HepG2 (cell line): ENCODE data around the gene REEP3. TPM values are rescaled to one million over a fixed set of nuclear protein-coding genes. Genes with fewer than 3 reads are reported as not detected.

Experiments used
- ATAC-seq: fragments of 200-7000 bp; cut with Tn5 transposase; 3 replicates; pipeline ENCODE4 v1.9.1; 2020; ENCODE audit warnings: mild to moderate bottlenecking, moderate library complexity
- BruUV-seq: library from RNA; stranded (reverse); fragments of 400-500 nt; replicated peaks from 2 replicates; lab custom pipeline; 2021; lab: Mats Ljungman, UMichigan
- CTCF ChIA-PET: fragments of 300-600 bp; formaldehyde crosslinking; extraction: SDS; loops from one replicate; lab custom pipeline; 2021; ENCODE audit warnings: low total read pairs, inconsistent platforms, low intra/inter-chr PET ratio; lab: Yijun Ruan, JAX
- POLR2A ChIA-PET: fragments of 350-600 bp; sonication (Branson Sonifier 250); formaldehyde crosslinking; loops from one replicate; lab custom pipeline; 2020; ENCODE audit warnings: antibody characterized with exemption, inconsistent platforms; lab: Yijun Ruan, JAX
- DNase-seq: peaks from one replicate; pipeline ENCODE4 v3.0.0-alpha.2; 2015; ENCODE audit warnings: low spot score
- FAIRE-seq: peaks from 3 replicates; lab custom pipeline; 2011; peaks lifted over from hg19 to GRCh38; lab: Jason Lieb, UNC
- H2AFZ ChIP-seq: one replicate; pipeline ENCODE4 v1.6.1; 2011; ENCODE audit warnings: low read length, inconsistent platforms
- H3K27ac ChIP-seq: fragments of 300-600 bp; 3 replicates; pipeline ENCODE4 v1.8.0; 2011; ENCODE audit warnings: mixed run types, mild to moderate bottlenecking, mixed read lengths, low read length, inconsistent platforms; ENCODE audit not compliant: insufficient read depth; ENCODE audit errors: extremely low read length
- H3K27me3 ChIP-seq, 2 experiments: fragments of 200-600 bp in 1 of 2; 2 replicates in 1 of 2; 3 replicates in 1 of 2; pipeline versions ENCODE4 v1.6.0 to v1.8.0; 2011; ENCODE audit warnings: low read length in 2 of 2, mild to moderate bottlenecking in 2 of 2, moderate library complexity in 2 of 2, inconsistent platforms in 1 of 2; ENCODE audit not compliant: insufficient read depth in 2 of 2, control insufficient read depth in 1 of 2
- H3K36me3 ChIP-seq, 2 experiments: fragments of 200-600 bp in 1 of 2; replicated peaks in 1 of 2; 2 replicates in 1 of 2; 3 replicates in 1 of 2; pipeline versions ENCODE4 v1.5.1 to v1.8.0; 2011; ENCODE audit warnings: low read length in 2 of 2, inconsistent platforms in 1 of 2; ENCODE audit not compliant: insufficient read depth in 2 of 2, control insufficient read depth in 1 of 2
- H3K4me1 ChIP-seq: 2 replicates; pipeline ENCODE4 v1.5.1; 2012; ENCODE audit warnings: low read length, inconsistent platforms; ENCODE audit not compliant: insufficient read depth
- H3K4me2 ChIP-seq: 2 replicates; pipeline ENCODE4 v1.6.0; 2011; ENCODE audit warnings: low read depth, low read length, inconsistent platforms
- H3K4me3 ChIP-seq, 3 experiments: fragments of 200-600 bp in 1 of 3; sonication (generic), shearing (Covaris generic) in 1 of 3; replicated peaks in 1 of 3; 2 replicates each; pipeline ENCODE4 v1.5.1; 2011 to 2016; ENCODE audit warnings: low read length in 3 of 3, inconsistent platforms in 2 of 3, low read depth in 2 of 3, mild to moderate bottlenecking in 2 of 3, control low read depth in 1 of 3, mixed read lengths in 1 of 3; ENCODE audit not compliant: insufficient read depth in 1 of 3
- H3K79me2 ChIP-seq: one replicate; pipeline ENCODE4 v1.6.1; 2011; ENCODE audit warnings: low read length, inconsistent platforms; ENCODE audit not compliant: insufficient read depth
- H3K9ac ChIP-seq: 2 replicates; pipeline ENCODE4 v1.6.0; 2011; ENCODE audit warnings: mild to moderate bottlenecking, low read depth, low read length, inconsistent platforms; ENCODE audit not compliant: insufficient read depth
- H3K9me3 ChIP-seq: 2 replicates; pipeline ENCODE4 v1.5.1; 2012; ENCODE audit warnings: mild to moderate bottlenecking, low read length
- H4K20me1 ChIP-seq: 2 replicates; pipeline ENCODE4 v1.6.0; 2011; ENCODE audit warnings: inconsistent platforms, mild to moderate bottlenecking, low read length, moderate library complexity; ENCODE audit not compliant: insufficient read depth
- BRCA1 ChIP-seq: sonication (generic); formaldehyde crosslinking; IDR thresholded peaks from 2 replicates; pipeline ENCODE4 v1.4.0; 2020; ENCODE audit warnings: missing genetic modification reagents
- CBFB ChIP-seq: sonication (generic); formaldehyde crosslinking; IDR thresholded peaks from 2 replicates; pipeline ENCODE4 v1.4.0; 2020; ENCODE audit warnings: missing genetic modification reagents
- ISL2 ChIP-seq: sonication (generic); formaldehyde crosslinking; IDR thresholded peaks from 2 replicates; pipeline ENCODE4 v1.5.0; 2020; ENCODE audit warnings: missing genetic modification reagents
- JDP2 ChIP-seq: sonication (generic); formaldehyde crosslinking; IDR thresholded peaks from 2 replicates; pipeline ENCODE4 v1.8.1; 2022; ENCODE audit warnings: missing genetic modification reagents, borderline replicate concordance
- KLF13 ChIP-seq: sonication (generic); formaldehyde crosslinking; IDR thresholded peaks from 2 replicates; pipeline ENCODE4 v1.4.0; 2020; ENCODE audit warnings: mild to moderate bottlenecking, missing genetic modification reagents
- ZNF121 ChIP-seq: sonication (generic); formaldehyde crosslinking; IDR thresholded peaks from 2 replicates; pipeline ENCODE4 v1.5.0; 2020; ENCODE audit warnings: mild to moderate bottlenecking, missing genetic modification reagents
- ZNF275 ChIP-seq: sonication (generic); formaldehyde crosslinking; IDR thresholded peaks from 2 replicates; pipeline ENCODE4 v1.8.0; 2022; ENCODE audit warnings: missing genetic modification reagents, mild to moderate bottlenecking, inconsistent platforms, borderline replicate concordance
- ZNF530 ChIP-seq: sonication (generic); formaldehyde crosslinking; IDR thresholded peaks from 2 replicates; pipeline ENCODE4 v1.5.0; 2020; ENCODE audit warnings: low read depth, mild to moderate bottlenecking, missing genetic modification reagents
- WGBS: methylation state at CpG from one replicate; pipeline ENCODE4 v1.1.6; 2017; ENCODE audit warnings: low lambda C conversion rate; 5-methylcytosine and 5-hydroxymethylcytosine counted together
- in situ Hi-C: cut with HindIII; loops from 2 replicates; pipeline ENCODE4 v1.10.0; 2017; ENCODE audit warnings: low pct_unique_long_range_greater_than_20kb; ENCODE audit not compliant: extremely low pct_ligation_motif_present
- intact Hi-C: fragments of 100-400 bp; cut with micrococcal nuclease; formaldehyde crosslinking; loops from one replicate; pipeline ENCODE4 v1.10.0; 2022; ENCODE audit not compliant: unreplicated experiment
- polyA plus RNA-seq, 8 experiments: library from polyadenylated mRNA; depleted of rRNA in 3 of 8; stranded (reverse) in 7 of 8; unstranded in 1 of 8; fragments of >200 nt; fragmentation: Illumina TruSeq in 4 of 8; extraction: Trizol in 4 of 8; gene quantifications; 2 replicates each; pipeline versions ENCODE4 v1.2.1 to v1.2.3, GENCODE V29; 2011 to 2016; ENCODE audit warnings: low read depth in 4 of 8, missing spikeins in 1 of 8, mixed read lengths in 1 of 8; ENCODE audit not compliant: insufficient read depth in 1 of 8
- total RNA-seq, 5 experiments: library from RNA; depleted of rRNA; stranded (reverse); fragments of >200 nt; fragmentation: Illumina TruSeq; extraction: Trizol; gene quantifications; 2 replicates each; pipeline ENCODE4 v1.2.3, GENCODE V29; 2016; ENCODE audit warnings: low read depth in 1 of 5
- TF ChIP-seq, protein P1 (sequence below): sonication (generic); formaldehyde crosslinking; IDR thresholded peaks from 2 replicates; pipeline ENCODE4 v1.8.1; 2023; ENCODE audit warnings: mild to moderate bottlenecking, moderate library complexity, missing genetic modification reagents
- TF ChIP-seq, protein P2 (sequence below): sonication (generic); formaldehyde crosslinking; IDR thresholded peaks from 2 replicates; pipeline ENCODE4 v1.4.0; 2020; ENCODE audit warnings: missing genetic modification reagents
- TF ChIP-seq, protein P3 (sequence below): sonication (generic); formaldehyde crosslinking; IDR thresholded peaks from 2 replicates; pipeline ENCODE4 v1.4.0; 2020; ENCODE audit warnings: missing genetic modification reagents, borderline replicate concordance

The REEP3 gene
- total and polyA plus RNA-seq, 2 of the 13 experiments (the other 11 are each of a cell fraction or from before 2014, with no cell fraction given), result 7.1 to 31.4 TPM

GRCh38 chr10:63542835-63543575, 21.8 kb downstream of the REEP3 start:
- no peaks in the 10 kb centered on the region for H3K27me3 ChIP-seq
- POLR2A ChIA-PET, result no interaction called here
- peak; percentile 71; the same call in 1 of the 2 replicates for TF ChIP-seq ZNF121
- TF ChIP-seq, protein P1, sequence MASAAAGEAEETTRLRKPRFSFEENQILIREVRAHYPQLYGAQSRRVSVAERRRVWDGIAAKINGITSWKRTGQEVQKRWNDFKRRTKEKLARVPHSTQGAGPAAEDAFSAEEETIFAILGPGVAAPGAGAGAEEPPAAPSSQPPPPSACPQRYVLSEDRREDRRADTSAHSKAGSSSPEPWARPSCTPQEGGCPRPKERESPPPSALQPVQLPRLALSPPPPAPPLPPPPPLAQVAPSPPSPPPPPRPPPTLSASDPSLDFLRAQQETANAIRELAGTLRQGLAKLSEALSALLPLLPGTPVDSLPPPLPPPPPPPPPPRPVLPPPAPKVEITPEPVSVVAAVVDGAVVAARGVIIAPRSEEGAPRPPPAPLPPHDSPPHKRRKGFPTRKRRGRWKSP (CRISPR knock-in tag), result no peak
- H2AFZ ChIP-seq, result no peak overlapping the region
- 77% methylated on average over 5 of the region's 5 CpGs for WGBS
- H3K27ac ChIP-seq, result no peak overlapping the region
- H3K4me1 ChIP-seq, result no peaks in the 10 kb centered on the region
- no peak overlapping the region for H3K9ac ChIP-seq
- FAIRE-seq, result no peak
- no peak for ATAC-seq
- CTCF ChIA-PET, result no interaction called here
- in situ Hi-C loops, result no loop called here
- H3K36me3 ChIP-seq, result no peaks in the 10 kb centered on the region
- DNase-seq, result no peak
- no peaks in the 10 kb centered on the region for H3K9me3 ChIP-seq
- no peaks in the 10 kb centered on the region for H4K20me1 ChIP-seq
- intact Hi-C loops, result no loop called here
- H3K79me2 ChIP-seq, result peaks cover 10% of the 10 kb centered on the region
- no TSS peak for BruUV-seq
- H3K4me3 ChIP-seq, result no peak overlapping the region
- no peak overlapping the region for H3K4me2 ChIP-seq

DNA sequence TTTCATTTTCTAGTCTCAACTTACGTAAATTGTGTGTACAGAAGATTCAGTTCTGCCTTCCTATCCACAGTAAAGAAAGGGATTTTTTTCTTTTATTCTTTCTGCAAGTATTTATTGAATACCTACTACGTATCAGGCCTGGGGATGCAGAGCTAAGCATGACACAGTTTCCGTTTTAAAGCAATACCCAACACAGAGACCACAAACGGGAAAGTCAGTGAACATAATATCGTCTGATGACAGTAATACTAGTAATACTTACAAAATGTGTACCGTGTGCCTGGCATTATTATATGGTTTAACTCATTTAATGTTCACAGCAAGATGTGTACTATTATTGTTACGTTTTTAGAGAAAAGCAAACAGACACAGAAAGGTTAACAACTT, 22.4 kb downstream of the REEP3 start:
- POLR2A ChIA-PET, result no interaction called here
- ATAC-seq (no peak), DNase-seq (no peak), FAIRE-seq (no peak)
- in situ Hi-C loops, result no loop called here
- Histone ChIP-seq H3K9ac (no peak overlapping the region), H3K27me3 (no peaks in the 10 kb centered on the region), H3K4me2 (no peak overlapping the region), H3K79me2 (peaks cover 9% of the 10 kb centered on the region), H3K9me3 (no peaks in the 10 kb centered on the region), H3K4me3 (no peak overlapping the region), H3K27ac (no peak overlapping the region), H2AFZ (no peak overlapping the region), H3K36me3 (no peaks in the 10 kb centered on the region), H3K4me1 (peaks cover 5% of the 10 kb centered on the region), H4K20me1 (no peaks in the 10 kb centered on the region)
- intact Hi-C loops, result no loop called here
- CTCF ChIA-PET, result no interaction called here
- BruUV-seq, result no TSS peak
- 95% methylated on average over 7 of the region's 7 CpGs for WGBS
- TF ChIP-seq KLF13 (no peak), ISL2 (CRISPR knock-in tag) (no peak), ZNF530 (CRISPR knock-in tag) (no peak), JDP2 (CRISPR knock-in tag) (no peak), ZNF275 (CRISPR knock-in tag) (no peak), CBFB (CRISPR knock-in tag) (no peak), BRCA1 (CRISPR knock-in tag) (no peak)
- TF ChIP-seq, protein P2, sequence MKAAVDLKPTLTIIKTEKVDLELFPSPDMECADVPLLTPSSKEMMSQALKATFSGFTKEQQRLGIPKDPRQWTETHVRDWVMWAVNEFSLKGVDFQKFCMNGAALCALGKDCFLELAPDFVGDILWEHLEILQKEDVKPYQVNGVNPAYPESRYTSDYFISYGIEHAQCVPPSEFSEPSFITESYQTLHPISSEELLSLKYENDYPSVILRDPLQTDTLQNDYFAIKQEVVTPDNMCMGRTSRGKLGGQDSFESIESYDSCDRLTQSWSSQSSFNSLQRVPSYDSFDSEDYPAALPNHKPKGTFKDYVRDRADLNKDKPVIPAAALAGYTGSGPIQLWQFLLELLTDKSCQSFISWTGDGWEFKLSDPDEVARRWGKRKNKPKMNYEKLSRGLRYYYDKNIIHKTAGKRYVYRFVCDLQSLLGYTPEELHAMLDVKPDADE (CRISPR knock-in tag), result no peak
- TF ChIP-seq, protein P3, sequence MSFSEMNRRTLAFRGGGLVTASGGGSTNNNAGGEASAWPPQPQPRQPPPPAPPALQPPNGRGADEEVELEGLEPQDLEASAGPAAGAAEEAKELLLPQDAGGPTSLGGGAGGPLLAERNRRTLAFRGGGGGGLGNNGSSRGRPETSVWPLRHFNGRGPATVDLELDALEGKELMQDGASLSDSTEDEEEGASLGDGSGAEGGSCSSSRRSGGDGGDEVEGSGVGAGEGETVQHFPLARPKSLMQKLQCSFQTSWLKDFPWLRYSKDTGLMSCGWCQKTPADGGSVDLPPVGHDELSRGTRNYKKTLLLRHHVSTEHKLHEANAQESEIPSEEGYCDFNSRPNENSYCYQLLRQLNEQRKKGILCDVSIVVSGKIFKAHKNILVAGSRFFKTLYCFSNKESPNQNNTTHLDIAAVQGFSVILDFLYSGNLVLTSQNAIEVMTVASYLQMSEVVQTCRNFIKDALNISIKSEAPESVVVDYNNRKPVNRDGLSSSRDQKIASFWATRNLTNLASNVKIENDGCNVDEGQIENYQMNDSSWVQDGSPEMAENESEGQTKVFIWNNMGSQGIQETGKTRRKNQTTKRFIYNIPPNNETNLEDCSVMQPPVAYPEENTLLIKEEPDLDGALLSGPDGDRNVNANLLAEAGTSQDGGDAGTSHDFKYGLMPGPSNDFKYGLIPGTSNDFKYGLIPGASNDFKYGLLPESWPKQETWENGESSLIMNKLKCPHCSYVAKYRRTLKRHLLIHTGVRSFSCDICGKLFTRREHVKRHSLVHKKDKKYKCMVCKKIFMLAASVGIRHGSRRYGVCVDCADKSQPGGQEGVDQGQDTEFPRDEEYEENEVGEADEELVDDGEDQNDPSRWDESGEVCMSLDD (CRISPR knock-in tag), result no peak
